H4 (cell line): Measurements from ENCODE around the gene SRRT. TPM values are rescaled to one million over a fixed set of nuclear protein-coding genes. Genes with fewer than 3 reads are reported as not detected.
A peak's percentile ranks its signal among the peaks of the same experiment; 100 is the strongest.

Experiments
- DNase-seq: peaks from one replicate; pipeline ENCODE4 v3.0.0-alpha.2; 2015; ENCODE audit warnings: low spot score
- total RNA-seq: library from RNA; depleted of rRNA; stranded (reverse); fragments of >200 nt; shearing (Covaris generic); gene quantifications from 2 replicates; pipeline ENCODE4 v1.2.3, GENCODE V29; 2014

Gene SRRT
- total RNA-seq, 1 experiment from 2014 or later: 46.8 TPM

DNA sequence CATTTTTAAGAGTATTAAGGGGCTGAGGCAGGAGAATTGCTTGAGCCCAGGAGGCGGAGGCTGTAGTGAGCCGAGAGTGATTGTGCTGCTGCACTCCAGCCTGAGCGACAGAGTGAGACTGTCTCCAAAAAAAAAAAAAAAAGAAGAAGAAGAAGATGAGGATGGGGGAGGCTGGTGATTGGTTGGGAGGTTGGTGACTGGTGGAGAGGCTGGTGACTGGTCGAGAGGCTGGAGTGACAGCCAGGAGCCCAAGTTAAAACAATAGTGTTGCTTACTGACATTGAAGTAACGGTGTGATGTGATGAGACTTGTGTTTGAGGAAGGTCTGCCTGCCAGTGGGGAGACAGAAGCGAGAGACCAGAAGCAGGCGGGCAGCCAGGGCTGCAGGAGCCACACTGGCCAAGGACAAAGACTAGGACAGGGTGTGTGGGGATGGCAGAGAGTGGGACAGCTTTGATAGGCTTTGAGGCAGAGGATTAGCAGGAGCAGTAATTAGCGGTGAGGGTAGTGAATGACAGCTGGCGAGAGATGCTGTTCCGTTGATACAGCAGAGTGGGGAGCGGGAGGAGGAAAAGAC, 4.9 kb downstream of the SRRT start:
- DNase-seq: no peak

DNA sequence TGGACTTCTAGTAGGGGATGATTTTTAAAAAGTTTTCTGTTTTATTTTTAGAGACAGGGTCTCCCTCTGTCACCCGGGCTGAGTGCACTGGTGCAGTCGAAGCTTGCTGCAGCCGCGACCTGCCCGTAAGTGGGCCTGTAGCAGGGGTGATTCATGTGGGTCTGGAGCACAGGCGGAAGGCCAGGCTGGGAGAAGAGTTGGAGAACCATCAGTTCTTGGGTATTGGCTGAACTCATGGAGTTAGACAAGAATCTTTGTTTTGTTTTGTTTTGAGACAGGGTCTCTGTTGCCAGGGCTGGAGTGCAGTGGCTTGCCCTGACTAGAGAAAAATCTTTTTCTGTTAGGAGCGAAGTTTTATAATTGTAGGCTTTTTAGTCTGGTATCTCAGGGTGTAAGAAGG, 5.7 kb downstream of the SRRT start:
- DNase-seq: no peak

DNA sequence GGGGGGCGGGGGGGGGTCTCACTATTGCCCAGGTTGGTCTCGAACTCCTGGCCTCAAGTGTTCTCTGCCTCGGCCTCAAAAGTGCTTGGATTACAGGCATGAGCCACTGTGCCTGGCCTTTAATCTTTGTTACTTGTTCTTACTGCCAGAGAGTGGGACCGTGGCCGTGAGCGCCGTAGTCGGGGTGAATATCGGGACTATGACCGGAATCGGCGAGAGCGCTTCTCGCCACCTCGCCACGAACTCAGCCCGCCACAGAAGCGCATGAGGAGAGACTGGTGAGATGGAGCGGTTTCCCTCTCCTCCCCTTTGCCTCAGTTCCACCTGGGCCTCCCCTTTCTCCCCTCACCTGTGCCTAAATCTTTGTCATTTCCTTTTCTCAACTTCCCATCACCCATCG, 6.2 kb downstream of the SRRT start:
- DNase-seq: no peak

DNA sequence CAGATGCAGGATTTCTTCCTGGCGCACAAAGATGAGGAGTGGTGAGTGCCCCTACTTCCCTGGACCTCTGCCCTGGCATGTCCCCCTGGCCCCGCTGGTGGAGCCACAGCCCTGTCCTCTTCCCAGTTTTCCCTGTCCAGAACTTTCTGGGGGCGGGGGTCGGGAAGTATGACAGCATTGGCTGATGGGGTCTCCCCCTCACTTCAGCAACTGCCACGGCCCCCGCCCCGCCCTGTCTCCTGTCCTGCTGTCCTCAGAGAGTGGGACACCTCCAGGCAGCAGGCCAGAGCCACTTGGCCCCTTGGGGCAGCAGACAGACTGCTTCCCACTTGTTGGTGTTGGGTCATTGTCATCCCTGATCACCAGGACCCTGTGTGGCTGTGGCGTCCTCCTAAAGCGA, 7.3 kb downstream of the SRRT start:
- DNase-seq: no peak

GRCh38 chr7:100882785-100883526, 8.1 kb downstream of the SRRT start:
- no peak for DNase-seq

DNA sequence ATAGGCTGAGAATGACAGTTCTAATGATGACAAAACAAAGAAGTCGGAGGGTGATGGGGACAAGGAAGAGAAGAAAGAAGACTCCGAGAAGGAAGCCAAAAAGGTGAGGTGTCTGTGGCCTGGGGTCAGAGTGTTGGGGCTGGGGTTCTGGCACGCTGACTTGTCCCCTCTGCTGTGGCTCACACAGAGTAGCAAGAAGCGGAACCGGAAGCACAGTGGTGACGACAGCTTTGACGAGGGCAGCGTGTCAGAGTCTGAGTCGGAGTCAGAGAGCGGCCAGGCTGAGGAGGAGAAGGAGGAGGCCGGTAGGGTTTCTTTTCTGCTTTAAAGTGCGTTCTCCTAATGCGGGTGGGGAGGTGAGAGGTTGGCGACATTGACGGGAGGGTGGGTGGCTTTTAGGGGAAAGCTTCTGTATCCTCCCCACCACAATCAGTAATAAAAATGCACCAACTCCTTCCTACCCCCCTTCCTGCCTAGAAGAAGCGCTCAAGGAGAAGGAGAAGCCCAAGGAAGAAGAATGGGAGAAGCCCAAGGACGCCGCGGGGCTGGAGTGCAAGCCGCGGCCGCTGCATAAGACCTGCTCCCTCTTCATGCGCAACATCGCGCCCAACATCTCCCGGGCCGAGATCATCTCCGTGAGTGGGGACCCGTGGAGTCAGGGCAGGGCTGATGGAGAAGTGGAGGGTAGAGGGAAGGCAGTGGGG, 10.0 kb downstream of the SRRT start:
- DNase-seq: no peak

GRCh38 chr7:100885440-100886141, 10.7 kb downstream of the SRRT start:
- DNase-seq: peak; percentile 2

- DNase-seq: peak; percentile 9
Observed at GRCh38 chr7:100886142-100886935, 11.4 kb downstream of the SRRT start.

GRCh38 chr7:100886936-100887515, 12.1 kb downstream of the SRRT start:
- peak; percentile 4 for DNase-seq

DNA sequence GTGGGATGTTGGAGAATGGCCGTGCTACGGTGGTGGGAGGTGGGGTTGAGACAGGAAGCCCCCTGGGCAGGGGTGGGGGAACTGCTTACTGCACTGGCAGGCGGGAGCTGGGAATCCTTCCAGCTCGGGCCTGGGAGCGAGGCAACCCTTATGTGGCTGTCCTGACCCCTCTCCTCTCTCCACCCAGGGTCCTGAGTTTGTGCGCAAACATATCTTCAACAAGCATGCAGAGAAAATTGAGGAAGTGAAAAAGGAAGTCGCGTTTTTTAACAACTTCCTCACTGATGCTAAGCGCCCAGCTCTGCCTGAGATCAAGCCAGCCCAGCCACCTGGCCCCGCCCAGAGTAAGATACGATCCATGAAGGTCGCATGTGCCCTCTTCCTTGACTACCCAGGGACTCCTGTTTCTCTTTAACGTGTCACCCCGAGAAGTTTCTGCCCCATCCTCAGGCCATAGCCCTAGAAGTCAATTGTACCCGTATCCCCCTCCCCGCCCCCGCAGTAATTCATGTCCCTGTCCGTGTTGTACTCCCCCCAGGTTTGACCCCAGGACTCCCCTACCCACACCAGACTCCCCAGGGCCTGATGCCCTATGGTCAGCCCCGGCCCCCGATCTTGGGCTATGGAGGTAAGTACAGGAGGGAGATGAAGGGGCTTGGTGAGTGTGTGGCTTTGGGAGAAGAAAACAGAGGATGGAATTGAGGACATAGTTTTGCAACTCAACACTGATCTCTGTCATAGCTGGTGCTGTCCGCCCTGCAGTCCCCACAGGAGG, 12.8 kb downstream of the SRRT start:
- peak; percentile 4 for DNase-seq

GRCh38 chr7:100888291-100888987, 13.5 kb downstream of the SRRT start:
- peak; percentile 11 for DNase-seq

- DNase-seq: no peak
Observed at GRCh38 chr7:100888988-100889750, 14.3 kb downstream of the SRRT start, which contains the start of gene UFSP1. UFSP1 (minus strand) TSS chr7:100889715; CDS start chr7:100889271, 444 bp downstream.

DNA sequence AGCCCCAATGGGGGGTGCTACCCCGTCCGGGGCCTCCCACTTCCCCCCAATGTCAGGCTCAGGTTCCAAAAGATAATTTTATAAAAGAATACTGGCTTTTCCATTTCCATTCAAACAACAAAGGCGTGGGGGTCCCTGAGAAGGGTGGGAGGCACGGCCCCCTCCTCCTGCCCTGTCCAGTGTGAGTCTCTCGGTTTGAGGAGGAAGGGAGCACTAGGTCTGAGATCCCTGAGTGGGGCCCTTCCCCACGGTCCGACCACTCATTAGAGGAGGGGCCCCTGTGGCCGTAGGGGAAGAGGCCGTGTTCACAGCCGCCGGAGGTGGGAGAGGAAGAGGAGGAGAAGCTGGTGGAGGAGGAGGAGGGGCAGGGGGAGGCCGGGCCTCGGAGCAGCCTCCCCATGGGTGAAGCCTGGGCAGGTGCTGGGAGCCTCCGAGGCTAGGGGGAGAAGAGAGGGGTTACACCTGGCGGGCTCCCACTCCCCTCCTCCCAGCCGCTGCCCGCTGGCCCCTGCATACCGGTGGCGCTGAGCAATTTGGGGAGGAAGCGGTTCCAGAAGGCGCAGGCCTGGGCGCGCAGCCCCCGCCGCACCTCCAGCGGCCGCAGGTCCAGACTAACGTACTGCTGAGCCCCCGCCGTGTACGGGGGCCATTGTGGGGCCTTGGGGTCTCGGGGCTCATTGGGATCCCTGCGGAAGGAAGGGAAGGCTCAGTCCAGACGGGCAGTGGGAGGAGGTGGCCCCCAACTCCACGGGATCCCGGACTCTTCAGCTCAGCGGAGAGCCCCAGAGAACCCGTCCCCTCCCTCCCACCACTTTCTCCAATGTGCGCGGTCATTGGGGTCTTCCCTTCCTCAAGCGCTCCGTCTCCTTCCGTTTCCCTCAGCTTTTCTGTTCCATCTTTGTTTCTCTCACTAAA, 16.0 kb downstream of the SRRT start:
- DNase-seq: no peak

DNA sequence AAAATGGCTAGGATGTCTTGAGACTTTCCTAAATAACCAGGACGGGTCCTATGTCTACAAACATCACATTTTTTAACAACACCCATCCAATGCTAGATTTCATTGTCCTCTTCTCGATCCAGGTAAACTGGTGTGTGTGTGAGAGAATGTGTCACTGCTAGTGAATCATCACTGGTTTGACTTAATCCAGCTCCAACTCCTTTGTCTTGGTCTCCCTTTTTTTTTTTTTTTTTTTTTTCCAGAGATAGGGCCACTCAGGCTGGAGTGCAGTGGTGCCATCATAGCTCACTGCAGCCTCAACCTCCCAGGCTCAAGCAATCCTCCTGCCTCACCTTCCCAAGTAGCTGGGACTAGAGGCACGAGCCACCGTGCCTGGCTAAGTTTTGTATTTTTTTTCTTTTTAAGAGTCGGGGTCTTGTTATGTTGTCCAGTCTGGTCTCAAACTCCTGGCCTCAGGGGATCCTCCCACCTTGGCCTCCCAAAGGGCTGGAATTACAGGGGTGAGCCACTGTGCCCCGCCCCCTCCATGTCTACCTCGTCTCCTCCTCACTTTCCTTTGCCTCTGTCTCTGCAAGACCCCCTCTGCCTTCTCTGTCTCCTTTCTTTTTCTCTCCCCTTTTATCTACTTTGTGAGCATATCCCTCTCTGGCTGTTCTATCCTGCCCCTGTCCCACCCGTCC, 16.8 kb downstream of the SRRT start:
- DNase-seq: peak; percentile 4

DNA sequence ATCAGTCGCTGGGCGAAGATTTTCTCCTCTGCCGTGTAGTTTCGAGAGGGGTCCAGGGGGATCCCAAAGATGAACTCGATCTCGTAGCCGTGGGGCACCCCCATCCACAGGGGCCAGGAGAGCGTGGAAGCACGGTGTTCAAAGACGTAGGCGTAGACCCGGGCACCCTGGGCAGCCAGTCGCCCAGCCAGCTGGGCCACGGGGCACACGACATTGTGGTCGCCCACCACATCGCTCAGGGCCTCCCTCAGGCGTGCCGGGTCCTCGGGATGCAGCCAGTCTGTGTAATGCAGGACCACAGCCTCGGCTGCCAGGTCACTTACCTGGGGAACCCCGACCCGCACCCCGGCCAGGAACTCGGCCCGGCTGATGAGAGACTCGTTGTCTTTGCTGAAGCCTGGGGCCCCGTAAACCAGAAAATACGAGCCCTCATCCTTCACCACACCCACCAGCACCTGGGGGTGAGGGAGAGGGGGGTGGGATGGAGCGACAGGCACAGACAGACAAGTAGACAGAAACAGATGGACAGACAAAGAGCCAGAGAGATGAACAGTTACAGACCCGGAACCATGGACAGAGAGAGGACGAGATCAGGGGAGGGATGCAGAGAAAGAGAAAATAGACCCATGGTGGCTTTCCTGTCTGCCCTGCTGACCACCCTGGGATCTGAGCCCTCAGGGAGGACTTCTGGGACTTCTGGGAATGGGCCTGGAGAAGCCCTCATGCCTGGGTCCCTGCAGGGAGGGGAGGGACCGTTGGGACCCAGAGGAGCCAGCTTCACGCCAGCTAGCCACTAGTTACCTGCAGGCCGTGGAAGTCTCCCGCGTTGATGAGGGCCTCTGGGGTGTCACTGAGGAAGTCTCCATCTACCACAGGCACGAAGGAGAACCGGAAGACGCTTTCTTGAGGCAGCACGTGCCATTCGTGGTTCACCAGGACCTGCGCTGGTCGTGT, 17.7 kb downstream of the SRRT start:
- peak; percentile 3 for DNase-seq

- DNase-seq: peak; percentile 3
Observed at GRCh38 chr7:100893318-100893895, 18.5 kb downstream of the SRRT start.
